Activated CD8-positive, alpha-beta memory T cell treated with anti-CD3 and anti-CD28 coated beads, Interleukin-2, amount 50 U/mL, for 4 hours (primary cell): ENCODE data around the gene CASQ2.

Experiments
- DNase-seq: peaks from one replicate; pipeline ENCODE4 v3.0.0-alpha.2; 2020

CASQ2 gene

GRCh38 chr1:115655916-115656315 lies 112.6 kb downstream of the CASQ2 start:
- DNase-seq: no peak

- no peak for DNase-seq
Measured at GRCh38 chr1:115655306-115655663, 113.2 kb downstream of the CASQ2 start.

DNA sequence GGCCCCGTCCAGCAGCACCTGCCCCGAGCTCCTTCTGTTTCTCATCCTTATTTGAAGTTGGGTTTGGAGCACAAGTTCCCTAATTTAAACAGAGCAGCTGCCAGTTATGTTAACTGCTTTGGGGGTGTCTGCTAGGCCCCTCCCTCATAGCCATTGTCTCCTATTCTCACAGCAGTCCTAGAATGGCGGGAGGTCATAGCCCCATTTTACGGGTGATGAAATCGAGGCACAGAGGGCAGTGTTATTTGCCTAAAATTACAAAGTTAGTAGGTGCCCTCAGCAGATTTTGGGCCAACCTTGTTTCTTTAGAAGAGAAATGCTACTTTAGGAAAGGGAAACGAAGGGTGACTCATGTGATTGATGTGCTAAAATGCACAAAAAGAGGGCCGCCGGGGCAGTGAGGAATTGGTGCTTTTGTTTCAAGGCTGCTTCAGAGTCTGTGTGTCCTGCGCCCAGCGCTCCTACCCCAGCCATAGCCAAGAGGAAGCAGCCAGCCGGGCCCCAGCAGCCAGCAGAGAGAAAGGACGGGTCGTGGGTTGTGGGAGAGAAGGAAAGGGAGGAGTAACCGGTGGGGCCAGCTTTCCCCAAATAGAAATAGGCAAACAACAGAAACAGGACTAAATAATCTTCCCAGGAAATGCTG lies 113.7 kb downstream of the CASQ2 start:
- DNase-seq: no peak

- DNase-seq: no peak
Measured at GRCh38 chr1:115654125-115654524, 114.4 kb downstream of the CASQ2 start.

GRCh38 chr1:115652236-115652788 lies 116.2 kb downstream of the CASQ2 start:
- no peak for DNase-seq

- no peak for DNase-seq
Measured at GRCh38 chr1:115651391-115651790, 117.1 kb downstream of the CASQ2 start.

GRCh38 chr1:115650961-115651360 lies 117.6 kb downstream of the CASQ2 start:
- no peak for DNase-seq
